Loucy (cell line): Measurements from ENCODE around the gene GNAT1.

Experiments
- H2AFZ ChIP-seq: fragments of 200-600 bp; sonication (generic); 2 replicates; pipeline ENCODE4 v1.6.0; 2016; ENCODE audit warnings: antibody characterized with exemption, mild to moderate bottlenecking, low read length, moderate library complexity
- H3F3A ChIP-seq: fragments of 200-600 bp; 2 replicates; pipeline ENCODE4 v1.6.0; 2016; ENCODE audit warnings: antibody characterized with exemption, low read depth, mild to moderate bottlenecking
- H3K27me3 ChIP-seq: fragments of 200-600 bp; sonication (generic); 2 replicates; pipeline ENCODE4 v1.6.1; 2014; ENCODE audit warnings: low read length, mild to moderate bottlenecking; ENCODE audit not compliant: insufficient read depth, poor library complexity, severe bottlenecking
- H3K36me3 ChIP-seq: fragments of 200-600 bp; sonication (generic); 2 replicates; pipeline ENCODE4 v1.6.1; 2016; ENCODE audit warnings: low read length; ENCODE audit not compliant: insufficient read depth
- H3K4me1 ChIP-seq: fragments of 200-600 bp; sonication (generic); 2 replicates; pipeline ENCODE4 v1.5.1; 2014; ENCODE audit warnings: low read length, mild to moderate bottlenecking; ENCODE audit not compliant: insufficient read depth, poor library complexity, severe bottlenecking
- H3K4me2 ChIP-seq: fragments of 200-600 bp; sonication (generic); 2 replicates; pipeline ENCODE4 v1.6.0; 2014; ENCODE audit warnings: antibody characterized with exemption, low read length, low read depth, mild to moderate bottlenecking; ENCODE audit not compliant: poor library complexity, severe bottlenecking
- H3K4me3 ChIP-seq: fragments of 200-600 bp; sonication (generic); 2 replicates; pipeline ENCODE4 v1.5.1; 2014; ENCODE audit warnings: low read length, mild to moderate bottlenecking, mixed read lengths; ENCODE audit not compliant: poor library complexity, severe bottlenecking
- H3K79me2 ChIP-seq: fragments of 200-600 bp; sonication (generic); 2 replicates; pipeline ENCODE4 v1.6.1; 2014; ENCODE audit warnings: low read length; ENCODE audit not compliant: insufficient read depth
- H3K9ac ChIP-seq: fragments of 200-600 bp; sonication (generic); 2 replicates; pipeline ENCODE4 v1.6.0; 2014; ENCODE audit warnings: mild to moderate bottlenecking, low read depth, low read length, moderate library complexity; ENCODE audit not compliant: poor library complexity, severe bottlenecking
- H3K9me2 ChIP-seq: fragments of 200-600 bp; sonication (generic); replicated peaks from 2 replicates; pipeline ENCODE4 v1.6.1; 2016; ENCODE audit warnings: low read depth, low read length, mixed read lengths
- H3K9me3 ChIP-seq: fragments of 200-600 bp; sonication (generic); 2 replicates; pipeline ENCODE4 v1.6.1; 2014; ENCODE audit warnings: mild to moderate bottlenecking, antibody characterized with exemption, low read length, low read depth; ENCODE audit not compliant: insufficient read depth
- H4K20me1 ChIP-seq: fragments of 200-600 bp; sonication (generic); 2 replicates; pipeline ENCODE4 v1.6.0; 2014; ENCODE audit warnings: antibody characterized with exemption, low read length, mild to moderate bottlenecking; ENCODE audit not compliant: insufficient read depth, poor library complexity, severe bottlenecking
- EZH2phosphoT487 ChIP-seq: fragments of 200-600 bp; IDR thresholded peaks from 2 replicates; pipeline ENCODE4 v1.6.1; 2018; ENCODE audit warnings: antibody characterized with exemption, mild to moderate bottlenecking, moderate library complexity, borderline replicate concordance
- TF ChIP-seq, protein P1 (sequence below): fragments of 200-600 bp; sonication (generic); conservative IDR thresholded peaks from 2 replicates; pipeline ENCODE4 v1.5.1; 2014; ENCODE audit warnings: mild to moderate bottlenecking, antibody characterized with exemption, low read length

GNAT1 gene

DNA sequence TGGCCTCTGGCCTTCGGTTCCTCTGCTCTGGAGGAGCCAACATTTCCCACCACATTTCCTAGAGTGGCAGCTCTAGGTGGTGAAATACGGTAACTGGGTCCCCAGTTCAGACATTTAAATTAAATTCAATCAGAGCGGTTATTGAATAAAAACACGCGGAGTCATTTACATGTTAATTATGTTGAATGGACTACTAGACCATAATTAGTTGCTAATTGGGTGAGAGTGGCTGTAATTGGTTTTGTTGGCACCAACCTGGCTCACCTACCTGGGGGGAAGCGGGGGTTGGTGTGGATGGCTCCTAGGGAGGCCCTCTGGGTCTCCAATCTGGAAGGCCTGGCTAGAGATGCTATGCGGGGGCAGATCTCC is 23.6 kb upstream of the GNAT1 start:
- Histone ChIP-seq H3K9me3 (no peaks in the 10 kb centered on the region), H3K36me3 (no peaks in the 10 kb centered on the region), H4K20me1 (no peaks in the 10 kb centered on the region), H3K27me3 (no peaks in the 10 kb centered on the region), H3K4me3 (no peak overlapping the region), H3K4me2 (no peak overlapping the region), H3K9me2 (no peaks in the 10 kb centered on the region), H3K9ac (no peak overlapping the region), H2AFZ (no peak overlapping the region), H3F3A (no peaks in the 10 kb centered on the region), H3K4me1 (peaks cover 12% of the 10 kb centered on the region), H3K79me2 (no peaks in the 10 kb centered on the region)
- TF ChIP-seq, protein P1, sequence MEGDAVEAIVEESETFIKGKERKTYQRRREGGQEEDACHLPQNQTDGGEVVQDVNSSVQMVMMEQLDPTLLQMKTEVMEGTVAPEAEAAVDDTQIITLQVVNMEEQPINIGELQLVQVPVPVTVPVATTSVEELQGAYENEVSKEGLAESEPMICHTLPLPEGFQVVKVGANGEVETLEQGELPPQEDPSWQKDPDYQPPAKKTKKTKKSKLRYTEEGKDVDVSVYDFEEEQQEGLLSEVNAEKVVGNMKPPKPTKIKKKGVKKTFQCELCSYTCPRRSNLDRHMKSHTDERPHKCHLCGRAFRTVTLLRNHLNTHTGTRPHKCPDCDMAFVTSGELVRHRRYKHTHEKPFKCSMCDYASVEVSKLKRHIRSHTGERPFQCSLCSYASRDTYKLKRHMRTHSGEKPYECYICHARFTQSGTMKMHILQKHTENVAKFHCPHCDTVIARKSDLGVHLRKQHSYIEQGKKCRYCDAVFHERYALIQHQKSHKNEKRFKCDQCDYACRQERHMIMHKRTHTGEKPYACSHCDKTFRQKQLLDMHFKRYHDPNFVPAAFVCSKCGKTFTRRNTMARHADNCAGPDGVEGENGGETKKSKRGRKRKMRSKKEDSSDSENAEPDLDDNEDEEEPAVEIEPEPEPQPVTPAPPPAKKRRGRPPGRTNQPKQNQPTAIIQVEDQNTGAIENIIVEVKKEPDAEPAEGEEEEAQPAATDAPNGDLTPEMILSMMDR, result no peak
- no peak for TF ChIP-seq EZH2phosphoT487

- Histone ChIP-seq H3K36me3 (no peaks in the 10 kb centered on the region), H3K4me3 (no peak overlapping the region), H3K79me2 (no peaks in the 10 kb centered on the region), H3F3A (no peaks in the 10 kb centered on the region), H3K4me2 (no peak overlapping the region), H3K9me2 (no peaks in the 10 kb centered on the region), H3K9me3 (no peaks in the 10 kb centered on the region), H3K27me3 (no peaks in the 10 kb centered on the region), H3K4me1 (peaks cover 11% of the 10 kb centered on the region), H4K20me1 (no peaks in the 10 kb centered on the region), H3K9ac (no peak overlapping the region), H2AFZ (no peak overlapping the region)
- TF ChIP-seq, protein P1, result no peak
- TF ChIP-seq EZH2phosphoT487, result no peak
Measured at GRCh38 chr3:50168388-50168787, 23.0 kb upstream of the GNAT1 start.

DNA sequence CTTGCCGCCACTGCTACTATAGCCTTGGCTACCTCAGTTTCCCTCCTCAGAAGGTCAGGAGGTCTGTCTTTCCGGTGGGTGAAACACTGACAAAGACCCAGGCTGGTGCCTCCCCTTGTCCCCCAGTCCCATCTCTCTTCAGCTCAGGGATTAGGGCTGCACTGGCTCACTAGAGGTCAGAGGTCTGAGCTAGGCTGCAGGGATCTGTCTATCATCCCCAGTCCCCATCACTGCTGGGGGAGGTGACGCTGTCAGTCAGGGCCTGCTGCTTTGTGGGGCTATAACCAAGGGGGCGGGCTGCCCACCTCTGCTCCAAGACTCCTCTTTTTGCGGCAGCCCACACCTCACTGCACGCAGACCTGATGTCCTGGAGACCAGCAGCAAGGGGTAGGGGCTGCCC is 22.6 kb upstream of the GNAT1 start:
- H2AFZ ChIP-seq, result no peak overlapping the region
- no peak overlapping the region for H3K4me2 ChIP-seq
- H3K4me1 ChIP-seq, result peaks cover 11% of the 10 kb centered on the region
- H3K36me3 ChIP-seq, result no peaks in the 10 kb centered on the region
- no peak overlapping the region for H3K4me3 ChIP-seq
- H3K79me2 ChIP-seq, result no peaks in the 10 kb centered on the region
- H4K20me1 ChIP-seq, result no peaks in the 10 kb centered on the region
- no peaks in the 10 kb centered on the region for H3F3A ChIP-seq
- no peaks in the 10 kb centered on the region for H3K9me3 ChIP-seq
- no peaks in the 10 kb centered on the region for H3K9me2 ChIP-seq
- H3K27me3 ChIP-seq, result no peaks in the 10 kb centered on the region
- no peak for TF ChIP-seq EZH2phosphoT487
- TF ChIP-seq, protein P1, result no peak
- no peak overlapping the region for H3K9ac ChIP-seq
